HTERT RPE-1 (cell line): ENCODE data around the gene ADGRB2.

ENCODE experiments used
- in situ Hi-C: fragments of 300-500 bp; cut with MboI; formaldehyde crosslinking; loops from 4 replicates; pipeline ENCODE4 v1.14.3; 2020; ENCODE audit warnings: low sequenced_read_pairs

ADGRB2 gene

GRCh38 chr1:31795096-31795675, 31.0 kb upstream of the ADGRB2 start:
- in situ Hi-C loops, result no loop called here

GRCh38 chr1:31793586-31794285, 29.6 kb upstream of the ADGRB2 start:
- in situ Hi-C loops, result no loop called here

- in situ Hi-C loops, result no loop called here
These were observed 28.9 kb upstream of the ADGRB2 start for GRCh38 chr1:31793086-31793485.

- in situ Hi-C loops, result no loop called here
These were observed 28.4 kb upstream of the ADGRB2 start for GRCh38 chr1:31792541-31792940.

- in situ Hi-C loops, result no loop called here
These were observed 28.0 kb upstream of the ADGRB2 start for GRCh38 chr1:31792116-31792515.

GRCh38 chr1:31791131-31791858, 27.2 kb upstream of the ADGRB2 start:
- in situ Hi-C loops, result no loop called here

GRCh38 chr1:31790641-31791091, 26.5 kb upstream of the ADGRB2 start:
- in situ Hi-C loops, result no loop called here

GRCh38 chr1:31790140-31790539, 26.0 kb upstream of the ADGRB2 start:
- in situ Hi-C loops, result no loop called here

- in situ Hi-C loops, result no loop called here
These were observed 25.3 kb upstream of the ADGRB2 start for GRCh38 chr1:31789259-31790065.

- in situ Hi-C loops, result no loop called here
These were observed 24.7 kb upstream of the ADGRB2 start for GRCh38 chr1:31788825-31789256.

- in situ Hi-C loops, result no loop called here
These were observed 24.1 kb upstream of the ADGRB2 start for GRCh38 chr1:31788138-31788824.

GRCh38 chr1:31787786-31788137, 23.6 kb upstream of the ADGRB2 start:
- in situ Hi-C loops, result no loop called here

- in situ Hi-C loops, result no loop called here
These were observed 23.1 kb upstream of the ADGRB2 start for GRCh38 chr1:31787261-31787660.

- in situ Hi-C loops, result no loop called here
These were observed 22.4 kb upstream of the ADGRB2 start for GRCh38 chr1:31786366-31787060.

GRCh38 chr1:31785947-31786290, 21.8 kb upstream of the ADGRB2 start:
- in situ Hi-C loops, result no loop called here

- in situ Hi-C loops, result no loop called here
These were observed 21.1 kb upstream of the ADGRB2 start for GRCh38 chr1:31785020-31785946.

GRCh38 chr1:31784356-31785019, 20.3 kb upstream of the ADGRB2 start:
- in situ Hi-C loops, result no loop called here

- in situ Hi-C loops, result no loop called here
These were observed 19.7 kb upstream of the ADGRB2 start for GRCh38 chr1:31783846-31784245.
